A549 treated with ZK216348 at 1 μM for 4 hours (cell line): Measurements from ENCODE around the gene FAM234B. TPM values are rescaled to one million over a fixed set of nuclear protein-coding genes. Genes with fewer than 3 reads are reported as not detected.

Experiments
- total RNA-seq: library from RNA; stranded (reverse); fragments of 200-300 nt; extraction: Qiagen RNA extraction; gene quantifications from 5 replicates; pipeline ENCODE4 v1.2.3, GENCODE V29; 2022; ENCODE audit warnings: low read depth

The FAM234B gene
- total RNA-seq = 2.8 to 4.9 TPM (median 4.5 TPM) in 5 replicates

GRCh38 chr12:13044002-13044905 lies at the start of gene FAM234B:
TSS of gene FAM234B (plus strand) at chr12:13044381. CDS start at chr12:13044404, 23 bp downstream.

GRCh38 chr12:12999959-13000615 lies 44.1 kb upstream of the FAM234B start, which contains the start of gene HEBP1:
TSS of gene HEBP1 (minus strand) at chr12:13000265. CDS start at chr12:13000114, 151 bp downstream.

GRCh38 chr12:13103391-13104033 lies 59.3 kb downstream of the FAM234B start, which contains the start of gene GSG1:
TSS of gene GSG1 (minus strand) at chr12:13103667. CDS start at chr12:13103512, 155 bp downstream.

Other genes with a start within 250 kb of the FAM234B start
- gene DDX47, start 231.0 kb upstream of the FAM234B start, total RNA-seq = 80.5 to 116 TPM (median 82.0 TPM) in 5 replicates
- 233 to 522 TPM (median 421 TPM) in 5 replicates for gene GPRC5A, start 152.8 kb upstream of the FAM234B start, total RNA-seq
- gene GPRC5D, start 92.2 kb upstream of the FAM234B start, total RNA-seq = not detected in 5 replicates
- 52.3 to 62.9 TPM (median 54.7 TPM) in 5 replicates for gene HEBP1, start 44.1 kb upstream of the FAM234B start, total RNA-seq
- 0.31 to 0.88 TPM (median 0.59 TPM) in 5 replicates for gene GSG1, start 59.3 kb downstream of the FAM234B start, total RNA-seq
- gene EMP1, start 152.3 kb downstream of the FAM234B start, total RNA-seq = 123 to 176 TPM (median 156 TPM) in 5 replicates